ENCODE results near the gene PRAMEF5.
"Not testable (repeated sequence)": the region's sequence is repeated elsewhere in the genome, so short reads cannot be mapped to it uniquely, and the experiment has no call there.

DNA sequence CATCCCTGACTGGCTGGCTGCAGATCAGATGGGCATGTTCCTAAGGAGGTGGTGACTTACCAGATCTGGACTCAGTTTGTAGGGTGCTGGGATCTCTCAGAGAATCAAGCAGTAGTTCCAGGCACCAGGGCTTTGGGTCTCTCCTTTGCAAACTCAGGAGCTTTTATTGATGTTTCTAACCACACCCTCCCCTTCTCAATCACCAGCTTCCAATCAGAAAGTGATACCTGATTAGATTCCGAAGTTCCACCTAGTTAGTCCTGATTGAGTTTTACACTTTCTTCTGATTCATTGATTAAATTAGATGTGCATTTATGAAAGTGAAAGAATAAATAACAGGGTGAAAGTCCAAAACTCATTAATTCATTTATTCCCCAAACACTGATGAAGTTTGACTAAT lies 31.0 kb downstream of the PRAMEF5 start, which contains the start of gene PRAMEF8:
- TF ChIP-seq CTCF (IDR thresholded peaks at IDR 0.05; ENCODE audit: low read depth, low read length); POLR2A (IDR thresholded peaks at IDR 0.05; ENCODE audit: extremely low read depth, insufficient read length); MYC (IDR thresholded peaks at IDR 0.05; ENCODE audit: low read depth, low read length): not testable (repeated sequence)
- TF ChIP-seq, protein P1, sequence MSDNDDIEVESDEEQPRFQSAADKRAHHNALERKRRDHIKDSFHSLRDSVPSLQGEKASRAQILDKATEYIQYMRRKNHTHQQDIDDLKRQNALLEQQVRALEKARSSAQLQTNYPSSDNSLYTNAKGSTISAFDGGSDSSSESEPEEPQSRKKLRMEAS (IDR thresholded peaks at IDR 0.05; ENCODE audit: low read depth, low read length), result not testable (repeated sequence)

Measured in NB4 (cell line).